GM23338 (cell line): ENCODE results near the gene URAD. TPM values are rescaled to one million over a fixed set of nuclear protein-coding genes. Genes with fewer than 3 reads are reported as not detected.

Experiments used
- ATAC-seq: fragments of 200-7000 bp; cut with Tn5 transposase; 3 replicates; pipeline ENCODE4 v1.9.1; 2020
- DNase-seq: peaks from one replicate; pipeline ENCODE4 v3.0.0-alpha.2; 2015; ENCODE audit warnings: low spot score
- H2AFZ ChIP-seq: fragments of 200-600 bp; sonication (generic); 2 replicates; pipeline ENCODE4 v1.8.0; 2016; ENCODE audit warnings: antibody characterized with exemption, mild to moderate bottlenecking, moderate library complexity
- H3F3A ChIP-seq: fragments of 200-600 bp; sonication (generic); replicated peaks from 2 replicates; pipeline ENCODE4 v1.8.0; 2017; ENCODE audit warnings: antibody characterized with exemption, mixed run types, low read depth
- H3K27ac ChIP-seq: fragments of 200-600 bp; sonication (generic); 2 replicates; pipeline ENCODE4 v1.6.1; 2016; ENCODE audit warnings: low read depth
- H3K27me3 ChIP-seq: fragments of 200-600 bp; sonication (generic); 2 replicates; pipeline ENCODE4 v1.8.0; 2016; ENCODE audit warnings: mild to moderate bottlenecking, mixed run types, moderate library complexity; ENCODE audit not compliant: insufficient read depth
- H3K36me3 ChIP-seq: fragments of 200-600 bp; sonication (generic); 2 replicates; pipeline ENCODE4 v1.8.0; 2016; ENCODE audit warnings: mild to moderate bottlenecking; ENCODE audit not compliant: insufficient read depth
- H3K4me1 ChIP-seq: fragments of 200-600 bp; sonication (generic); 2 replicates; pipeline ENCODE4 v1.8.0; 2016; ENCODE audit warnings: mild to moderate bottlenecking, moderate library complexity; ENCODE audit not compliant: insufficient read depth
- H3K4me2 ChIP-seq: fragments of 200-600 bp; sonication (generic); 2 replicates; pipeline ENCODE4 v1.7.1; 2017; ENCODE audit warnings: mixed run types
- H3K4me3 ChIP-seq: fragments of 200-600 bp; sonication (generic); 2 replicates; pipeline ENCODE4 v1.6.1; 2016; ENCODE audit warnings: mixed run types
- H3K79me2 ChIP-seq: fragments of 200-600 bp; sonication (generic); replicated peaks from 2 replicates; pipeline ENCODE4 v1.8.0; 2017; ENCODE audit warnings: mild to moderate bottlenecking; ENCODE audit not compliant: insufficient read depth
- H3K9me2 ChIP-seq: fragments of 200-600 bp; sonication (generic); 2 replicates; pipeline ENCODE4 v1.8.0; 2017; ENCODE audit not compliant: insufficient read depth
- H4K20me1 ChIP-seq: fragments of 200-600 bp; sonication (generic); replicated peaks from 2 replicates; pipeline ENCODE4 v1.8.0; 2017; ENCODE audit warnings: mild to moderate bottlenecking; ENCODE audit not compliant: insufficient read depth
- H3K27ac Mint-ChIP-seq: 2 replicates; pipeline ENCODE4 v1.8.0; 2020; ENCODE audit warnings: inconsistent platforms, mild to moderate bottlenecking, moderate library complexity, mixed read lengths
- H3K27me3 Mint-ChIP-seq: 3 replicates; pipeline ENCODE4 v1.8.0; 2022; ENCODE audit warnings: low read depth, mild to moderate bottlenecking, moderate library complexity, mixed read lengths, inconsistent platforms; ENCODE audit not compliant: insufficient read depth, poor library complexity
- H3K36me3 Mint-ChIP-seq: 3 replicates; pipeline ENCODE4 v1.8.0; 2021; ENCODE audit warnings: low read depth, mild to moderate bottlenecking, inconsistent platforms, moderate library complexity, mixed read lengths
- H3K4me1 Mint-ChIP-seq: 3 replicates; pipeline ENCODE4 v1.8.0; 2020; ENCODE audit warnings: mild to moderate bottlenecking, inconsistent platforms, mixed read lengths
- H3K4me3 Mint-ChIP-seq: 3 replicates; pipeline ENCODE4 v1.8.0; 2021; ENCODE audit warnings: moderate library complexity, mild to moderate bottlenecking, inconsistent platforms, mixed read lengths
- H3K9me3 Mint-ChIP-seq: 3 replicates; pipeline ENCODE4 v1.8.0; 2020; ENCODE audit warnings: moderate library complexity, mild to moderate bottlenecking, inconsistent platforms, mixed read lengths
- CREB1 ChIP-seq: fragments of 250-450 bp; sonication (Bioruptor Pico); IDR thresholded peaks from 2 replicates; pipeline ENCODE4 v1.5.0; 2020; ENCODE audit warnings: low read depth, mild to moderate bottlenecking, moderate library complexity
- EZH2 ChIP-seq: fragments of 200-600 bp; sonication (generic); IDR thresholded peaks from one replicate; pipeline ENCODE4 v1.8.0; 2017; ENCODE audit warnings: antibody characterized with exemption, mild to moderate bottlenecking, low read depth; ENCODE audit not compliant: unreplicated experiment
- EZH2phosphoT487 ChIP-seq: fragments of 200-600 bp; sonication (generic); IDR thresholded peaks from one replicate; pipeline ENCODE4 v1.8.1; 2018; ENCODE audit warnings: antibody characterized with exemption; ENCODE audit not compliant: unreplicated experiment
- JUNB ChIP-seq: IDR thresholded peaks from one replicate; pipeline ENCODE4 v1.6.1; 2016; ENCODE audit warnings: antibody characterized with exemption; ENCODE audit not compliant: unreplicated experiment
- NANOG ChIP-seq: IDR thresholded peaks from 2 replicates; pipeline ENCODE4 v1.6.1; 2016; ENCODE audit warnings: antibody characterized with exemption, borderline replicate concordance
- POLR2AphosphoS5 ChIP-seq: IDR thresholded peaks from 2 replicates; pipeline ENCODE4 v1.6.1; 2016; ENCODE audit warnings: antibody characterized with exemption, low read depth
- STAT1 ChIP-seq: IDR thresholded peaks from one replicate; pipeline ENCODE4 v1.6.1; 2016; ENCODE audit warnings: antibody characterized with exemption; ENCODE audit not compliant: unreplicated experiment
- ZNF114 ChIP-seq: fragments of 250-450 bp; sonication (Bioruptor Pico); IDR thresholded peaks from 2 replicates; pipeline ENCODE4 v1.5.0; 2020; ENCODE audit warnings: mild to moderate bottlenecking, moderate library complexity
- ZNF331 ChIP-seq: fragments of 250-450 bp; sonication (Bioruptor Pico); IDR thresholded peaks from 2 replicates; pipeline ENCODE4 v1.5.0; 2020; ENCODE audit warnings: low read depth, mild to moderate bottlenecking, moderate library complexity
- polyA plus RNA-seq: library from polyadenylated mRNA; unstranded; fragments of >200 nt; fragmentation: Nextera tagmentation; extraction: Ambion mirVana; gene quantifications from 2 replicates; pipeline ENCODE4 v1.2.1, GENCODE V29; 2016
- total RNA-seq: library from RNA; depleted of rRNA; stranded (reverse); fragments of >200 nt; shearing (Covaris generic); gene quantifications from 2 replicates; pipeline ENCODE4 v1.2.3, GENCODE V29; 2014
- TF ChIP-seq, protein P1 (sequence below): IDR thresholded peaks from one replicate; pipeline ENCODE4 v1.6.1; 2018; ENCODE audit warnings: antibody characterized with exemption; ENCODE audit not compliant: unreplicated experiment
- TF ChIP-seq, protein P2 (sequence below): fragments of 250-450 bp; sonication (Bioruptor Pico); IDR thresholded peaks from 2 replicates; pipeline ENCODE4 v1.5.0; 2020; ENCODE audit warnings: mild to moderate bottlenecking, moderate library complexity
- TF ChIP-seq, protein P3 (sequence below): IDR thresholded peaks from 2 replicates; pipeline ENCODE4 v1.6.1; 2016; ENCODE audit warnings: antibody characterized with exemption
- TF ChIP-seq, protein P4 (sequence below), 2 experiments: fragments of 200-600 bp in 1 of 2; sonication (generic) in 1 of 2; conservative IDR thresholded peaks; 2 replicates each; pipeline versions ENCODE4 v1.5.1 to v1.6.1; 2016 to 2017; ENCODE audit warnings: antibody characterized with exemption in 2 of 2, low read depth in 2 of 2, mild to moderate bottlenecking in 2 of 2, moderate library complexity in 1 of 2

The URAD gene
- total and polyA plus RNA-seq, 2 experiments from 2014 or later: not detected

DNA sequence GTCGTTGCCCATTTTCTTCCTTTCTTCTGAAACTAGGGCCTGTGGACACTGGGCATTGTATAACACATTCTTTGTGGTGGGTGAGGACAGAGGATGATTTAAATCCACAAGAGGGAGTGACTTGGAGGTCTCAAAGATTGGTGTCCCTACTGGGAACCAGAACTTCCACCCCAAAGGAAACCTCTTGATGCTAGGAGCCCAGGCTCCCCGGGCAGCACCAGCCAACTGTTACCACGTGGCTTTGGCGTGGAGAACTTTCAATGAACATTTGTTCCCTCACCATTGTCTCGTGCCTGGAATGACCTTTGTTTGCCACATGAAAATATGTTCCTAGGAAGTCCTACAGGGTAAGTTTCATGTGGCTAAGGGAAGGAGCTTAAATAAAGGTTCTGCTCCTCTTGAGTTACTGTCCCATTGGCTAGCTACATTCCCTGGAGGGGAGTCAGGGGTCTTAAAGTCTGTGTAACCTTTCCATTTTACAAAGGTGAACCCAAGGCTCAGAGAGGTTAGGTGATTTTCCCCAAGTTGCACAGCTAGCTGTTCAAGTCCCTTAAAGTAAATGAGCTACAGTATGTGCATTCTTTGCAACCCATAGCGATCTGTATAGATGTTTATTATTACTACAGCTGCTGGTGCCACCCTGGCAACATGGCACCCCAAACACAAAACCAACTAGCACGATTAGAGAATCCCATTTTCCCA, 14.4 kb downstream of the URAD start:
- peaks cover 59% of the 10 kb centered on the region for H3F3A ChIP-seq
- H2AFZ ChIP-seq: no peak overlapping the region
- no peak overlapping the region for H3K4me3 Mint-ChIP-seq
- H3K27me3 ChIP-seq: peaks cover 100% of the 10 kb centered on the region
- H3K4me3 ChIP-seq: no peak overlapping the region
- ATAC-seq (no peak), DNase-seq (no peak)
- H3K36me3 Mint-ChIP-seq: no peaks in the 10 kb centered on the region
- peaks cover 61% of the 10 kb centered on the region for H3K4me1 ChIP-seq
- no peak overlapping the region for H3K27ac ChIP-seq
- H3K36me3 ChIP-seq: no peaks in the 10 kb centered on the region; the same call in 1 of the 2 replicates
- H3K9me3 Mint-ChIP-seq: peaks cover 3% of the 10 kb centered on the region; the same call in 1 of the 3 replicates
- H3K4me1 Mint-ChIP-seq: peaks cover 47% of the 10 kb centered on the region
- peaks cover 99% of the 10 kb centered on the region for H3K27me3 Mint-ChIP-seq
- no peaks in the 10 kb centered on the region for H3K79me2 ChIP-seq
- H3K9me2 ChIP-seq: no peaks in the 10 kb centered on the region
- H3K27ac Mint-ChIP-seq: no peak overlapping the region
- TF ChIP-seq, protein P1, sequence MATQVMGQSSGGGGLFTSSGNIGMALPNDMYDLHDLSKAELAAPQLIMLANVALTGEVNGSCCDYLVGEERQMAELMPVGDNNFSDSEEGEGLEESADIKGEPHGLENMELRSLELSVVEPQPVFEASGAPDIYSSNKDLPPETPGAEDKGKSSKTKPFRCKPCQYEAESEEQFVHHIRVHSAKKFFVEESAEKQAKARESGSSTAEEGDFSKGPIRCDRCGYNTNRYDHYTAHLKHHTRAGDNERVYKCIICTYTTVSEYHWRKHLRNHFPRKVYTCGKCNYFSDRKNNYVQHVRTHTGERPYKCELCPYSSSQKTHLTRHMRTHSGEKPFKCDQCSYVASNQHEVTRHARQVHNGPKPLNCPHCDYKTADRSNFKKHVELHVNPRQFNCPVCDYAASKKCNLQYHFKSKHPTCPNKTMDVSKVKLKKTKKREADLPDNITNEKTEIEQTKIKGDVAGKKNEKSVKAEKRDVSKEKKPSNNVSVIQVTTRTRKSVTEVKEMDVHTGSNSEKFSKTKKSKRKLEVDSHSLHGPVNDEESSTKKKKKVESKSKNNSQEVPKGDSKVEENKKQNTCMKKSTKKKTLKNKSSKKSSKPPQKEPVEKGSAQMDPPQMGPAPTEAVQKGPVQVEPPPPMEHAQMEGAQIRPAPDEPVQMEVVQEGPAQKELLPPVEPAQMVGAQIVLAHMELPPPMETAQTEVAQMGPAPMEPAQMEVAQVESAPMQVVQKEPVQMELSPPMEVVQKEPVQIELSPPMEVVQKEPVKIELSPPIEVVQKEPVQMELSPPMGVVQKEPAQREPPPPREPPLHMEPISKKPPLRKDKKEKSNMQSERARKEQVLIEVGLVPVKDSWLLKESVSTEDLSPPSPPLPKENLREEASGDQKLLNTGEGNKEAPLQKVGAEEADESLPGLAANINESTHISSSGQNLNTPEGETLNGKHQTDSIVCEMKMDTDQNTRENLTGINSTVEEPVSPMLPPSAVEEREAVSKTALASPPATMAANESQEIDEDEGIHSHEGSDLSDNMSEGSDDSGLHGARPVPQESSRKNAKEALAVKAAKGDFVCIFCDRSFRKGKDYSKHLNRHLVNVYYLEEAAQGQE: no peak
- TF ChIP-seq CREB1: no peak
- TF ChIP-seq, protein P2, sequence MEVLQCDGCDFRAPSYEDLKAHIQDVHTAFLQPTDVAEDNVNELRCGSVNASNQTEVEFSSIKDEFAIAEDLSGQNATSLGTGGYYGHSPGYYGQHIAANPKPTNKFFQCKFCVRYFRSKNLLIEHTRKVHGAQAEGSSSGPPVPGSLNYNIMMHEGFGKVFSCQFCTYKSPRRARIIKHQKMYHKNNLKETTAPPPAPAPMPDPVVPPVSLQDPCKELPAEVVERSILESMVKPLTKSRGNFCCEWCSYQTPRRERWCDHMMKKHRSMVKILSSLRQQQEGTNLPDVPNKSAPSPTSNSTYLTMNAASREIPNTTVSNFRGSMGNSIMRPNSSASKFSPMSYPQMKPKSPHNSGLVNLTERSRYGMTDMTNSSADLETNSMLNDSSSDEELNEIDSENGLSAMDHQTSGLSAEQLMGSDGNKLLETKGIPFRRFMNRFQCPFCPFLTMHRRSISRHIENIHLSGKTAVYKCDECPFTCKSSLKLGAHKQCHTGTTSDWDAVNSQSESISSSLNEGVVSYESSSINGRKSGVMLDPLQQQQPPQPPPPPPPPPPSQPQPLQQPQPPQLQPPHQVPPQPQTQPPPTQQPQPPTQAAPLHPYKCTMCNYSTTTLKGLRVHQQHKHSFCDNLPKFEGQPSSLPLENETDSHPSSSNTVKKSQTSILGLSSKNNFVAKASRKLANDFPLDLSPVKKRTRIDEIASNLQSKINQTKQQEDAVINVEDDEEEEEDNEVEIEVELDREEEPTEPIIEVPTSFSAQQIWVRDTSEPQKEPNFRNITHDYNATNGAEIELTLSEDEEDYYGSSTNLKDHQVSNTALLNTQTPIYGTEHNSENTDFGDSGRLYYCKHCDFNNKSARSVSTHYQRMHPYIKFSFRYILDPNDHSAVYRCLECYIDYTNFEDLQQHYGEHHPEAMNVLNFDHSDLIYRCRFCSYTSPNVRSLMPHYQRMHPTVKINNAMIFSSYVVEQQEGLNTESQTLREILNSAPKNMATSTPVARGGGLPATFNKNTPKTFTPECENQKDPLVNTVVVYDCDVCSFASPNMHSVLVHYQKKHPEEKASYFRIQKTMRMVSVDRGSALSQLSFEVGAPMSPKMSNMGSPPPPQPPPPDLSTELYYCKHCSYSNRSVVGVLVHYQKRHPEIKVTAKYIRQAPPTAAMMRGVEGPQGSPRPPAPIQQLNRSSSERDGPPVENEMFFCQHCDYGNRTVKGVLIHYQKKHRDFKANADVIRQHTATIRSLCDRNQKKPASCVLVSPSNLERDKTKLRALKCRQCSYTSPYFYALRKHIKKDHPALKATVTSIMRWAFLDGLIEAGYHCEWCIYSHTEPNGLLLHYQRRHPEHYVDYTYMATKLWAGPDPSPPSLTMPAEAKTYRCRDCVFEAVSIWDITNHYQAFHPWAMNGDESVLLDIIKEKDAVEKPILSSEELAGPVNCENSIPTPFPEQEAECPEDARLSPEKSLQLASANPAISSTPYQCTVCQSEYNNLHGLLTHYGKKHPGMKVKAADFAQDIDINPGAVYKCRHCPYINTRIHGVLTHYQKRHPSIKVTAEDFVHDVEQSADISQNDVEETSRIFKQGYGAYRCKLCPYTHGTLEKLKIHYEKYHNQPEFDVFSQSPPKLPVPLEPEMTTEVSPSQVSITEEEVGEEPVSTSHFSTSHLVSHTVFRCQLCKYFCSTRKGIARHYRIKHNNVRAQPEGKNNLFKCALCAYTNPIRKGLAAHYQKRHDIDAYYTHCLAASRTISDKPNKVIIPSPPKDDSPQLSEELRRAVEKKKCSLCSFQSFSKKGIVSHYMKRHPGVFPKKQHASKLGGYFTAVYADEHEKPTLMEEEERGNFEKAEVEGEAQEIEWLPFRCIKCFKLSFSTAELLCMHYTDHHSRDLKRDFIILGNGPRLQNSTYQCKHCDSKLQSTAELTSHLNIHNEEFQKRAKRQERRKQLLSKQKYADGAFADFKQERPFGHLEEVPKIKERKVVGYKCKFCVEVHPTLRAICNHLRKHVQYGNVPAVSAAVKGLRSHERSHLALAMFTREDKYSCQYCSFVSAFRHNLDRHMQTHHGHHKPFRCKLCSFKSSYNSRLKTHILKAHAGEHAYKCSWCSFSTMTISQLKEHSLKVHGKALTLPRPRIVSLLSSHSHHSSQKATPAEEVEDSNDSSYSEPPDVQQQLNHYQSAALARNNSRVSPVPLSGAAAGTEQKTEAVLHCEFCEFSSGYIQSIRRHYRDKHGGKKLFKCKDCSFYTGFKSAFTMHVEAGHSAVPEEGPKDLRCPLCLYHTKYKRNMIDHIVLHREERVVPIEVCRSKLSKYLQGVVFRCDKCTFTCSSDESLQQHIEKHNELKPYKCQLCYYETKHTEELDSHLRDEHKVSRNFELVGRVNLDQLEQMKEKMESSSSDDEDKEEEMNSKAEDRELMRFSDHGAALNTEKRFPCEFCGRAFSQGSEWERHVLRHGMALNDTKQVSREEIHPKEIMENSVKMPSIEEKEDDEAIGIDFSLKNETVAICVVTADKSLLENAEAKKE (CRISPR knock-in tag): no peak
- no peak for TF ChIP-seq JUNB
- no peak for TF ChIP-seq ZNF114 (CRISPR knock-in tag)
- TF ChIP-seq NANOG: no peak
- TF ChIP-seq EZH2: no peak
- no peak for TF ChIP-seq ZNF331 (CRISPR knock-in tag)
- TF ChIP-seq STAT1: no peak
- TF ChIP-seq, protein P3, sequence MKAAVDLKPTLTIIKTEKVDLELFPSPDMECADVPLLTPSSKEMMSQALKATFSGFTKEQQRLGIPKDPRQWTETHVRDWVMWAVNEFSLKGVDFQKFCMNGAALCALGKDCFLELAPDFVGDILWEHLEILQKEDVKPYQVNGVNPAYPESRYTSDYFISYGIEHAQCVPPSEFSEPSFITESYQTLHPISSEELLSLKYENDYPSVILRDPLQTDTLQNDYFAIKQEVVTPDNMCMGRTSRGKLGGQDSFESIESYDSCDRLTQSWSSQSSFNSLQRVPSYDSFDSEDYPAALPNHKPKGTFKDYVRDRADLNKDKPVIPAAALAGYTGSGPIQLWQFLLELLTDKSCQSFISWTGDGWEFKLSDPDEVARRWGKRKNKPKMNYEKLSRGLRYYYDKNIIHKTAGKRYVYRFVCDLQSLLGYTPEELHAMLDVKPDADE: no peak
- TF ChIP-seq POLR2AphosphoS5: no peak
- TF ChIP-seq, protein P4, sequence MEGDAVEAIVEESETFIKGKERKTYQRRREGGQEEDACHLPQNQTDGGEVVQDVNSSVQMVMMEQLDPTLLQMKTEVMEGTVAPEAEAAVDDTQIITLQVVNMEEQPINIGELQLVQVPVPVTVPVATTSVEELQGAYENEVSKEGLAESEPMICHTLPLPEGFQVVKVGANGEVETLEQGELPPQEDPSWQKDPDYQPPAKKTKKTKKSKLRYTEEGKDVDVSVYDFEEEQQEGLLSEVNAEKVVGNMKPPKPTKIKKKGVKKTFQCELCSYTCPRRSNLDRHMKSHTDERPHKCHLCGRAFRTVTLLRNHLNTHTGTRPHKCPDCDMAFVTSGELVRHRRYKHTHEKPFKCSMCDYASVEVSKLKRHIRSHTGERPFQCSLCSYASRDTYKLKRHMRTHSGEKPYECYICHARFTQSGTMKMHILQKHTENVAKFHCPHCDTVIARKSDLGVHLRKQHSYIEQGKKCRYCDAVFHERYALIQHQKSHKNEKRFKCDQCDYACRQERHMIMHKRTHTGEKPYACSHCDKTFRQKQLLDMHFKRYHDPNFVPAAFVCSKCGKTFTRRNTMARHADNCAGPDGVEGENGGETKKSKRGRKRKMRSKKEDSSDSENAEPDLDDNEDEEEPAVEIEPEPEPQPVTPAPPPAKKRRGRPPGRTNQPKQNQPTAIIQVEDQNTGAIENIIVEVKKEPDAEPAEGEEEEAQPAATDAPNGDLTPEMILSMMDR (conservative IDR thresholded peaks at IDR 0.05; ENCODE audit: low read depth in 2 of 2): no peak
- no peak for TF ChIP-seq EZH2phosphoT487
- H4K20me1 ChIP-seq: peaks cover 38% of the 10 kb centered on the region
- H3K4me2 ChIP-seq: no peak overlapping the region
